GM10266 (cell line): ENCODE measurements around the gene CTXN1.

Experiments
- DNase-seq: peaks from one replicate; pipeline ENCODE4 v3.0.0; 2012; ENCODE audit errors: extremely low spot score
- TF ChIP-seq, protein P1 (sequence below): IDR thresholded peaks from 2 replicates; pipeline ENCODE4 v1.5.1; 2012; ENCODE audit warnings: mild to moderate bottlenecking, low read depth; ENCODE audit not compliant: control insufficient read depth, insufficient read depth; ENCODE audit errors: missing control alignments

Gene CTXN1

GRCh38 chr19:7883796-7884570 is 42.0 kb downstream of the CTXN1 start:
- TF ChIP-seq, protein P1, sequence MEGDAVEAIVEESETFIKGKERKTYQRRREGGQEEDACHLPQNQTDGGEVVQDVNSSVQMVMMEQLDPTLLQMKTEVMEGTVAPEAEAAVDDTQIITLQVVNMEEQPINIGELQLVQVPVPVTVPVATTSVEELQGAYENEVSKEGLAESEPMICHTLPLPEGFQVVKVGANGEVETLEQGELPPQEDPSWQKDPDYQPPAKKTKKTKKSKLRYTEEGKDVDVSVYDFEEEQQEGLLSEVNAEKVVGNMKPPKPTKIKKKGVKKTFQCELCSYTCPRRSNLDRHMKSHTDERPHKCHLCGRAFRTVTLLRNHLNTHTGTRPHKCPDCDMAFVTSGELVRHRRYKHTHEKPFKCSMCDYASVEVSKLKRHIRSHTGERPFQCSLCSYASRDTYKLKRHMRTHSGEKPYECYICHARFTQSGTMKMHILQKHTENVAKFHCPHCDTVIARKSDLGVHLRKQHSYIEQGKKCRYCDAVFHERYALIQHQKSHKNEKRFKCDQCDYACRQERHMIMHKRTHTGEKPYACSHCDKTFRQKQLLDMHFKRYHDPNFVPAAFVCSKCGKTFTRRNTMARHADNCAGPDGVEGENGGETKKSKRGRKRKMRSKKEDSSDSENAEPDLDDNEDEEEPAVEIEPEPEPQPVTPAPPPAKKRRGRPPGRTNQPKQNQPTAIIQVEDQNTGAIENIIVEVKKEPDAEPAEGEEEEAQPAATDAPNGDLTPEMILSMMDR, result no peak
- no peak for DNase-seq

GRCh38 chr19:7883105-7883504 is 42.8 kb downstream of the CTXN1 start:
- DNase-seq, result no peak
- TF ChIP-seq, protein P1, result no peak

DNA sequence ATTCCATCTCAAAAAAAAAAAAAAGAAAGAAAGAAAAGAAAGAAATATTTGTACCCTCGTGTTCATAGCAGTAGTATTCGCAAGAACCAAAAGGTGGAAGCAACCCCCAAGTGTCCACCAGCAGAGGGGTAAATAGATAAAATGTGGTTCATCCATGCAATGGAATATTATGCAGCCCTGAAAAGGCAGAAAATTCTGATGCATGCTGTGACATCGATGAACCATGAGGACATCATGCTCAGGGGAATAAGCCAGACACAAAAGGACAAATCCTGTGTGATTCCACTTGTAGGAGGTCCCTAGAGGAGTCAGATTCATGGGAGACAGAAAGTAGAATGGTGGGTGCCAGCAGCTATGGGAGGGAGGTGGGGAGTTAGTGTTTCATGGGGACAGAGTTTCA is 44.0 kb downstream of the CTXN1 start:
- no peak for DNase-seq
- TF ChIP-seq, protein P1, result no peak

DNA sequence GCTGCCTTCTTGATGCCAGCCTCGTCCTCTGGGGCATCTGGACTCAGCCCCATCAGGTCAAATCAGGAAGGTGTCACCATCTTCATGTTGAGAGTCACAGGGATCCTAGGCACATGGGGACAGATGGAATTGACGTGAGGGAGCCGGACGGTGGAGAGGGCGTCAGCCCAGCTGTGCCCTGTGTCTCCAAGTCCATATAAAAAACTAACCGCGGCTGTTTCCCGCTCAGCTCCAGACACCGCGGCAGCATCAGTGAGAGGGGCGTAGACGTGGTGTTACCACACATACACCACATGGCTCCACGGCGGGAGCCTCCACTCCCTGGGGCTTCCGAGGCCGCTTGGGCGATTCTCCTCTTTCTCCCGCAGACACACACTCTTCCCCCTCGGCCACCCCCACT is 46.1 kb downstream of the CTXN1 start:
- TF ChIP-seq, protein P1, result no peak
- DNase-seq, result no peak

- TF ChIP-seq, protein P1, result no peak
- no peak for DNase-seq
Observed at GRCh38 chr19:7879111-7879807, 46.7 kb downstream of the CTXN1 start.

GRCh38 chr19:7877249-7877836 is 48.6 kb downstream of the CTXN1 start:
- no peak for DNase-seq
- TF ChIP-seq, protein P1, result no peak

- TF ChIP-seq, protein P1, result no peak
- no peak for DNase-seq
Observed at GRCh38 chr19:7874897-7875273, 51.0 kb downstream of the CTXN1 start.
